Activated CD8-positive, alpha-beta T cell treated with anti-CD3 and anti-CD28 coated beads for 36 hours (primary cell): ENCODE results near the gene TAAR9. TPM values are rescaled to one million over a fixed set of nuclear protein-coding genes. Genes with fewer than 3 reads are reported as not detected.

Experiments
- ATAC-seq: fragments of 200-7000 bp; cut with Tn5 transposase; one replicate; pipeline ENCODE4 v1.10.0; 2021; ENCODE audit warnings: mild to moderate bottlenecking, moderate library complexity
- CTCF ChIA-PET: fragments of 350-600 bp; sonication (Branson Sonifier 250); formaldehyde crosslinking; loops from one replicate; lab custom pipeline; 2021; ENCODE audit warnings: antibody characterized with exemption; lab: Charles Lee
- POLR2A ChIA-PET: fragments of 350-600 bp; sonication (Branson Sonifier 250); formaldehyde crosslinking; loops from one replicate; lab custom pipeline; 2021; ENCODE audit warnings: antibody characterized with exemption; lab: Charles Lee
- DNase-seq: peaks from one replicate; pipeline ENCODE4 v3.0.0-alpha.2; 2020
- H3K27ac Mint-ChIP-seq: one replicate; pipeline ENCODE4 v1.8.0; 2021; ENCODE audit warnings: mild to moderate bottlenecking, mixed read lengths
- H3K27me3 Mint-ChIP-seq: one replicate; pipeline ENCODE4 v1.8.0; 2021; ENCODE audit warnings: mixed read lengths
- H3K36me3 Mint-ChIP-seq: one replicate; pipeline ENCODE4 v1.8.0; 2021; ENCODE audit warnings: low read depth, mixed read lengths
- H3K4me1 Mint-ChIP-seq: one replicate; pipeline ENCODE4 v1.8.0; 2021; ENCODE audit warnings: low read depth, mixed read lengths
- H3K4me3 Mint-ChIP-seq: one replicate; pipeline ENCODE4 v1.8.0; 2021; ENCODE audit warnings: mild to moderate bottlenecking, moderate library complexity, mixed read lengths
- H3K9me3 Mint-ChIP-seq: one replicate; pipeline ENCODE4 v1.8.0; 2021; ENCODE audit warnings: mixed read lengths
- CTCF ChIP-seq: fragments of 200-600 bp; IDR thresholded peaks from one replicate; pipeline ENCODE4 v1.8.0; 2022; ENCODE audit warnings: antibody characterized with exemption, mild to moderate bottlenecking
- intact Hi-C: fragments of 100-400 bp; cut with micrococcal nuclease; formaldehyde crosslinking; loops from one replicate; pipeline ENCODE4 v1.10.0; 2022
- total RNA-seq, 2 experiments: library from RNA; stranded (reverse); gene quantifications; one replicate each; pipeline ENCODE4 v1.2.3, GENCODE V29; 2021

Gene TAAR9
- total RNA-seq, 2 experiments from 2014 or later: not detected

- POLR2A ChIA-PET: no interaction called here
- H3K36me3 Mint-ChIP-seq: peaks cover 15% of the 10 kb centered on the region
- no peak overlapping the region for H3K4me3 Mint-ChIP-seq
- H3K27me3 Mint-ChIP-seq: no peaks in the 10 kb centered on the region
- intact Hi-C loops: no loop called here
- H3K9me3 Mint-ChIP-seq: peaks cover 8% of the 10 kb centered on the region
- ATAC-seq (peak; percentile 64), DNase-seq (peak; percentile 25)
- no peak for TF ChIP-seq CTCF
- CTCF ChIA-PET: interaction anchor here (6.6 kb wide), 1 partner anchor 212 kb away, joined by 37 read pairs; no protein-coding TSS in a partner anchor
- H3K4me1 Mint-ChIP-seq: peaks cover 25% of the 10 kb centered on the region
- no peak overlapping the region for H3K27ac Mint-ChIP-seq
These were observed 46.8 kb upstream of the TAAR9 start for GRCh38 chr6:132491303-132491702.

- Mint-ChIP-seq H3K36me3 (peaks cover 15% of the 10 kb centered on the region), H3K9me3 (peaks cover 8% of the 10 kb centered on the region), H3K4me3 (no peak overlapping the region), H3K27me3 (no peaks in the 10 kb centered on the region), H3K27ac (no peak overlapping the region), H3K4me1 (peaks cover 29% of the 10 kb centered on the region)
- intact Hi-C loops: no loop called here
- TF ChIP-seq CTCF: no peak
- DNase-seq (no peak), ATAC-seq (no peak)
- ChIA-PET CTCF (interaction anchor here (5.8 to 6.6 kb wide), 2 partner anchors 8 to 212 kb away, joined by 37 to 42 read pairs; no protein-coding TSS in a partner anchor), POLR2A (no interaction called here)
These were observed 46.2 kb upstream of the TAAR9 start for GRCh38 chr6:132491881-132492280.

- Mint-ChIP-seq H3K36me3 (peaks cover 31% of the 10 kb centered on the region), H3K27me3 (no peaks in the 10 kb centered on the region), H3K4me3 (no peak overlapping the region), H3K27ac (no peak overlapping the region), H3K9me3 (peaks cover 8% of the 10 kb centered on the region), H3K4me1 (peaks cover 42% of the 10 kb centered on the region)
- intact Hi-C loops: no loop called here
- POLR2A ChIA-PET: interaction anchor here (0.6 kb wide), 1 partner anchor 9 kb away, joined by 3 read pairs; no protein-coding TSS in a partner anchor
- peak; percentile 37 for ATAC-seq
- no peak for DNase-seq
- no peak for TF ChIP-seq CTCF
- CTCF ChIA-PET: interaction anchor here (5.8 to 6.6 kb wide), 2 partner anchors 11 to 215 kb away, joined by 37 to 42 read pairs; no protein-coding TSS in a partner anchor
These were observed 43.1 kb upstream of the TAAR9 start for GRCh38 chr6:132494954-132495353.

GRCh38 chr6:132495604-132496079 is 42.4 kb upstream of the TAAR9 start:
- ATAC-seq: no peak
- Mint-ChIP-seq H3K27ac (peak overlapping the region; percentile 16), H3K4me3 (no peak overlapping the region), H3K4me1 (peaks cover 44% of the 10 kb centered on the region), H3K27me3 (no peaks in the 10 kb centered on the region), H3K9me3 (peaks cover 8% of the 10 kb centered on the region), H3K36me3 (peaks cover 36% of the 10 kb centered on the region)
- intact Hi-C loops: no loop called here
- TF ChIP-seq CTCF: no peak
- CTCF ChIA-PET: interaction anchor here (0.9 to 6.6 kb wide), 6 partner anchors 11 to 216 kb away, joined by 3 to 42 read pairs (median 6); no protein-coding TSS in a partner anchor
- POLR2A ChIA-PET: no interaction called here
- DNase-seq: no peak

GRCh38 chr6:132496519-132497180 is 41.4 kb upstream of the TAAR9 start:
- peaks cover 44% of the 10 kb centered on the region for H3K4me1 Mint-ChIP-seq
- no peak overlapping the region for H3K27ac Mint-ChIP-seq
- no peak overlapping the region for H3K4me3 Mint-ChIP-seq
- DNase-seq: no peak
- intact Hi-C loops: no loop called here
- POLR2A ChIA-PET: interaction anchor here (0.7 kb wide), 1 partner anchor 12 kb away, joined by 3 read pairs; no protein-coding TSS in a partner anchor
- TF ChIP-seq CTCF: no peak
- no peak for ATAC-seq
- CTCF ChIA-PET: interaction anchor here (0.9 to 6.6 kb wide), 7 partner anchors 9 to 217 kb away, joined by 3 to 42 read pairs (median 5); no protein-coding TSS in a partner anchor
- H3K36me3 Mint-ChIP-seq: peaks cover 40% of the 10 kb centered on the region
- H3K27me3 Mint-ChIP-seq: no peaks in the 10 kb centered on the region
- peaks cover 8% of the 10 kb centered on the region for H3K9me3 Mint-ChIP-seq
